ENCODE results near the gene STEAP2.
"Not testable (repeated sequence)": the region's sequence is repeated elsewhere in the genome, so short reads cannot be mapped to it uniquely, and the experiment has no call there.

Gene STEAP2

DNA sequence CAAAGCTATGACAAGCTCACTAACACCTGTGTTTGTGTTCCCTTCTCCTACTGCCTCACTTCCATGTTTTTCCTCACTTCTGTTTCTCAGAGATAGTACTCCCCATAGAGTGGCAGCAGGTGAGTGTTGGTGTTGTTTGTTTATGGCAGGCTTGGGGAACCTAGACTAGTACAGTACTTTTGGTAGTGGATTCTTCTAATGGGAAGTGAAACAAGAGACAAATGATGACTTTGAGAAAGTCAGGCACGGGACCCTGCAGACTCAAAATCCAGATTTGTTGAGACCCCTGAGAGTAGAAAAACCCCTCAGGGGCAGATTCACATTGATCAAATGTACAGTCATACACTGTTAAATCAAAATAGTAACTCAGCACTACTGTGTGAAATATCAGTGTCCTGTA is 27.0 kb downstream of the STEAP2 start:
- DNase-seq = no peak

DNA sequence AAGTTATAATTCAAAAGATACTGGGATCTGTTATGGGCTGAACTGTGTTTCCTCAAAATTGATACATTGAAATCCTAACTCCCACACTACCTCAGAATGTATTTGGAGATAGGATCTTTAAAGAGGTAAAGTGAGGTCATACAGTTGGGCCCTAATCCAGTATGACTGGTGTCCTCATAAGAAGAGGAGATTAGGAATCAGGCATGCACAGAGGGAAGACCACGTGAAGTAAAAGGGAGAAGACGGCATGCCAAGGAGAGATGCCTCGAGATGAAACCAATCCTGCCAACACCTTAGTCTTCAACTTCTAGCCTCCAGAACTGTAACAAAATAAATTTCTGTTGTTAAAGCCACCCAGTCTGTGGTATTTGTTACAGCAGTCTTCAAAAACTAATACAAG is 27.5 kb downstream of the STEAP2 start:
- DNase-seq = no peak

DNA sequence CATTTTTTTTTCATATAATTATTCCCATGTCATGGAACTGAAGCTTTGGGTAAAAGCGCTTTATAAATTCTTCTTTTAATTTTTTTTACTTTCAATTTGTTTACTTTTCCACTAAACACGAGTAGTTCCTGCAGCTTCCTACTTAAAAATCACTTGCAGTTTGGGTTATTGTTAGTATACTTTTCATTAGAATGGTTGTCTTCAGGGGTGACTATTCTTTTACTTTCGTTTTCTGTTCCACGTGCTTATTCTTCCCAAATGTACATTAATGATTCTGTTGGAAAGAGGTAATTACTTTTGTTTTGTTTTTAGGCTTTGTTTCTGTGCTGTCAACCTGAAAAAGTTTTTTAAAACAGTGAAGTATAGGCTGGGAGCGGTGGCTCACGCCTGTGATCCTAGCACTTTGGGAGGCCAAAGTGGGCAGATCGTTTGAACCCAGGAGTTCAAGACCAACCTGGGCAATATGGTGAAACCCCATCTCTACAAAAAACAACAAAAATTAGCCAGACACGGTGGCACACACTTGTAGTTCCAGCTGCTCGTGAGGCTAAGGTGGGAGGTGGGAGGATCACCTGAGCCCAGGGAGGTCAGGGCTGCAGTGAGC is 28.2 kb downstream of the STEAP2 start:
- DNase-seq = no peak

DNA sequence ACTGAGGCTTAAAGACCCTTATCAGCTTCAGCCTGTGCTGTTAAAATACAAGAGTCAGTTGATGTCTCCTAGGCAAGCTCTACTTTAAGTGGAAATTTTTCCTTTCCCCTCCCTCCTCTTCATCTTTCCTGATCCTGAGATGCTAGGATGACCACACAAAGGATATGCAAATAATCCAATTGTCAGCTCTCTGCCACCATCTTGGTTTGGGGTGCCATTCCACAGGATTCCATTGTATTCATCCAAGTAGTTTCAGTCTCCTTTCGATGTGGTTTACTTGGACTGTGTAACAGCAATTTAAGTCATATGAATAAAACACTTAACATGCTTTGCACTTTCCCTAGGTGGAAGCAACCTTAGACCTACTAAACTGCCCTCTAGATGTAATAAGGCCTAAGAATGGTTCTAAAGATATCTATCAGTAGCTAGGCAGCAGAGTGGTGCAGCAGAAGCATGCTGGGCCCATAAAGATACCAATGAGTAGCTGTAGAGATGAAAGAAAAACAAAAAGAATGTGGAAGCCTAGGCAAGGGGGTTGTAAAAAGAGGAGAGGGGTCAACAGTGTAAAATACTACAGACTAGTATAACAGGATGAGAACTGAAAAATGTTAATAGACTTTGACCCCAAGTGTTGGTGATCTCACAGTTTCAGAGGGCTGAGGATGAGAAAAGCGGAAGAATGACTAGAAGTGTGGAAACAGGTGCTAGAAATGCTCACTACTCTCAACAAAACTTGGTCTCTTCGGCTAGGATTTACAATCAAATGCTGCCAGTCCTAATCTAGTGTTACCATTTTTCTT is 31.0 kb downstream of the STEAP2 start:
- no peak for DNase-seq

DNA sequence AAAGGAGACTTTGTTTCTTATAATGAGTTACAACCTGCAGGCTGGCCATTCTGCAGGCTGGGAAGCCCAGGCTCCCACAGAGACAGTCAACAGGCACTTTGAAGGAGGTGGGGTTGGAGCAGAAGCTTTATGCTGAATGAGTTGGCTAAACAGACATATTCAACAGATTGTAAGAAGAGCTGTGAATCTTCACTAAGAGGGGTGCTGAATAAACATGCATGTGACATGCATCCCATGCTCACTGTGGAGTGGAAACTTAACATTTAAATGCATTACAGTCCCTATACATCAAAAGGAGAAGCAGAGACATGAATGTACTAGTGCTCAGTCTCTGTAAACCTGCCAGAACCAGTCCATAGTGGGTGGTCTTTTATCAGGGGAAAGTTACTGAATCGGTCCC is 32.0 kb downstream of the STEAP2 start:
- no peak for DNase-seq

DNA sequence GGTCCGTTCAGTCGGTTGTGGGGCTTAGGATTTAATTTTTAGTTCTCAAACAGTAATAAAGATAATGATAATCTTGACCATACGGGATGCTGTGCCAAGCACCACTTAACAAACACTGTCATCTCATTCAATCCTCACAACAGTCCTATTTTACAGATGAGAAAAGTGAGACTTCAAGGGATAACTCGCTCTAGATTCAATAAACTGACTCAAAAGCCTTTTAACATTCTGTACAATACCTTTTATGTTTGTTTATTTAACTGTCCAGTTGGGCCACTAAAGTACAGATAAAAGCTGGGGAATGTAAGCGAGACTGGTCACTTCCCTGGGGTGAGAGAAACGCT is 33.0 kb downstream of the STEAP2 start:
- no peak for DNase-seq

DNA sequence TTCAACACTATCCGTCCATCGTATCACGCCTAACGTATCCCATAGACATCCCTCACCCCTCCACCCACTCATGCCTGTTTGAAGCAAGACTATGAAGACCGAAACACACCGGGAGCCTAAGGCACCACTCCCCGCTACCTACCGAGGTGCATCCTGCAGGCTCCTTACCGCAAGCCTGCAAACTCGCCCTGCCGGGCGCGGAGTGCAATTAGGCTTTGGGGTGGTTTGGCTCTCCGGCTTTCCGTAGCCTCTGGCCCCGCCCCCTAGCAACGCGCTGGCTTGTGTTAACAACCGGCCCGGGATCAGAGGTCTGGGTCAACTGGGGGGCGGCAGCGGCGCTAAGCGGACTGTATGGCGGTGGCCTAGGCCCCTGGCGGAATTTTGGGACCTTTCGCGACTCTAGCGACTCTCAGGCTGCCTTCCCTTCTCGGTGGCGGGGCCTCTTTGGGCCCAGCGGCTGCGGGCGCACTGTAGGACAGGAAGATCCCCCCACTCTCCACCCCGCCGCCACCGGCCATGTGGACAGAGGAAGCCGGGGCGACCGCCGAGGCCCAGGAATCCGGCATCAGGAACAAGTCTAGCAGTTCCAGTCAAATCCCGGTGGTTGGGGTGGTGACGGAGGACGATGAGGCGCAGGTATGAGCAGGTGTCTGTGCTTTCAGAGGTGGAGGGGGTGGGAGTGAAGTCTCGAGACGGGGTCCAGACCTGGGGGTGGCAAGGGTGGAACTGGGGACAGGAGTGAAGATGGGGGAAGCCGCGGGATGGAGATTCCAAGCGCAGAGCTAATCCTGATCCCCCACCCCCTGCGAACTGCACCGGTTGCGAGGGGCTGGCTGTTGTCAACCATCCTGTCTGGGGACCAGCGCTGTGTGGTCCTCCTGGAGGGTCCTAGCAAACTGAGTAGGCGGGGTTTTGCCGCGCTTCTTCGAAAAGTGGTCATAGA is 33.6 kb downstream of the STEAP2 start, which contains the start of gene CFAP69:
Gene CFAP69, plus strand, starts transcription at position 266 of the 943 bp plus-strand sequence. Its CDS starts 251 bp downstream, at position 517.
- DNase-seq = peak; percentile 79

DNA sequence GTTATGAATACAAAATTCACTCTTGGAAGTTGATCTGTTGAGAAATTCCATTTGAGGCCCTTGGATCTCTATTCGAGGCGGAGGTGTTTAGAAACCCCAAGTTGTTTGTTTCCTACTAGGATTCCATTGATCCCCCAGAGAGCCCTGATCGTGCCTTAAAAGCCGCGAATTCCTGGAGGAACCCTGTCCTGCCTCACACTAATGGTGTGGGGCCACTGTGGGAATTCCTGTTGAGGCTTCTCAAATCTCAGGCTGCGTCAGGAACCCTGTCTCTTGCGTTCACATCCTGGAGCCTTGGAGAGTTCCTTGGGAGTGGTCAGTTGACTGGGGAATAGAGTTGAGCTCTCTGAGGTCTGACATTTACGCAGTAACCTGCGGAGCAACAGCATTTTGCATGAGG is 34.6 kb downstream of the STEAP2 start:
- DNase-seq = no peak

DNA sequence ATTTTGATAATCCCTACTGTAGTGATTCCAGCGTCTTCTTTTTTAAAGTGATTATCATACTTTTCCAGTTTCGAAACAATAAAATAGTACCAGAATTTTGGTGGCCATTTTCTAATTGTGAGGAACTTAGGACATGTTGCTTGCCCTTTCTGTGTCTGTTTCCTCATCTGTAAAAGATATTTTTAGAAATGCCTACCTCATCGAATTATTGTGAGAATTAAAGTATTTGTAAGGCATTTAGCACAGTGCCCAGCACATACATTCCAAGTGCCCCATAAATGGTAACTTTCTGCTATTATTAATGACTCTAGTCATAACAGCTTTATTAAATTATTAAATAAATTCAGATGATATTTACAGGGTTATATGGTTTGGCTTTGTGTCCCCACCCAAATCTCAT is 37.2 kb downstream of the STEAP2 start:
- DNase-seq = no peak

DNA sequence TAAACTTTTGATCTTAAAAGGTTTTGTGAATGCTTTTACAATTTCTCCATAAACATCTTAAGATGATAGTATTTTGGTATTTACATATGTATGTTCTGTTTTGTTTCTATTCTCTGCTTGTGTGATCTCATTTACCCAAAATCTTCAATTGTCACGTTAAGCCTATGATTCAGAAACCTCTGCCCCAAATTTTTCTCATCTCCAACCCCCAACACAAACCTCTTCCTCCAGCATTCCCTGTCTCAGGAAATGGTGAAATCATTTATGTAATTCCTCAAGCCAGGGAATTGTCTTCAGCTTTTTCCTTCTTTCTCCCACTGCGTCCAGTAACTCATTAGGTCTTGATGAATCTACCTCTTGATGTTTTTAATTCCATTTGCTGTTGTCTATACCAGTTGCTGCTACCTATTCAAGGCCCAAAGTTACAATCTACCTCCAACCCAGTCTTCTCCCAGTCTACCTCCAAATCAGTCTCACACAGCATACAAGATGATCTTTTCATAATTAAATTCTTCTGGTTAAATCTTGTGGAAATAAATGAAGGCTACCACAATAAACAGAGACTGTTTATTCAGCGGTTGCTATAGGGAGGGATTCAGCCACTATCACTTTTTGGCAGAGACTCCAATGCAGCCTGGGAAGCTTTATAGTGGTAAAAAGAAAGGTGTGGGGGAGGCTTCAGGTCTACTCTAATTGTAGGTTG is 39.2 kb downstream of the STEAP2 start:
- DNase-seq = peak; percentile 46

DNA sequence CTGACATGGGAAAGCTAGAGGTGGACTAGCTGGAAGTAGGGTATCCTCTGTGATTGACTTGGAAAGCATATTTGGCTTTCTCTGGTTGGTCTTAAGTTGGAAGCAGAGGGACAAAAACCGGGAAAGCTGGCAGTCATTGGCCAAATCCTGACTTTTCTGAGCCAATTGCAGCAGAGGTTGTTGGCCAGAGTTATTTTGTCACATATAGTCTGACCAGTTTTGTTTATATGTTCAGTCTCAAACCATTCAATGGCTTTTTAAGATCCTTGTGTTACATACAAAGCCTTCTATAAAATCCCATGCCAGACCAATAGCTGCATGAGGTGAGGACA is 39.7 kb downstream of the STEAP2 start:
- no peak for DNase-seq

DNA sequence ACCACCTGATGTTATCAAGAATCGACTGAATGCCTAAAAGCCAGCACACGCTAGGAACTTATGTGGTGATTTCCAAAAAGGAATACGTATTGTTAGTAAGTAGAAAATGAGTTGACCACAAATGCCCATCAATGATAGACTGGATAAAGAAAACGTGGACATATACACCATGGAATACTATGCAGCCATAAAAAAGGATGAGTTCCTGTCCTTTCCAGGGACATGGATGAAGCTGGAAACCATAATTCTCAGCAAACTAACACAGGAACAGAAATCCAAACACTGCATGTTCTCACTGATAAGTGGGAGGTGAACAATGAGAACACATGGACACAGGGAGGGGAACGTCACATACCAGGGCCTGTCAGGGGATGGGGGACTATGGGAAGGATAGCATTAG is 44.5 kb downstream of the STEAP2 start:
- not testable (repeated sequence) for DNase-seq

DNA sequence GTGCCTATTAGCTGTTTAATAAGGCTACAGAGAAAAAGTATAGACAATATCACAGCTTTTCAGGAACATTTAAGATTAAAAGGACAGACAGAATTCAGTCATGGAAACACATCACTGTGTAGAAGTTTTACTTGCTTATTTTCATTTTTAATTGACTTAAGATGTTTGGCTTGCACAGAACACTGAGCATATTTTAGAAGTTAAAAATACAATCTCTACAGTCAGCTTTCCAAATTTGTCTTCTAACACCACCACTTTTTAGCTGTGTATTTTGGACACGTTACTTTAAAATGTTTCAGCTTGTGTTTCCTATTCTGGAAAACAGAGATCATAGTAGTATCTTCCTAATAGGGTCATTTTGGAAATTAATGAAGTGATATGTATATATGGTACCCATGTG is 45.2 kb downstream of the STEAP2 start:
- no peak for DNase-seq

DNA sequence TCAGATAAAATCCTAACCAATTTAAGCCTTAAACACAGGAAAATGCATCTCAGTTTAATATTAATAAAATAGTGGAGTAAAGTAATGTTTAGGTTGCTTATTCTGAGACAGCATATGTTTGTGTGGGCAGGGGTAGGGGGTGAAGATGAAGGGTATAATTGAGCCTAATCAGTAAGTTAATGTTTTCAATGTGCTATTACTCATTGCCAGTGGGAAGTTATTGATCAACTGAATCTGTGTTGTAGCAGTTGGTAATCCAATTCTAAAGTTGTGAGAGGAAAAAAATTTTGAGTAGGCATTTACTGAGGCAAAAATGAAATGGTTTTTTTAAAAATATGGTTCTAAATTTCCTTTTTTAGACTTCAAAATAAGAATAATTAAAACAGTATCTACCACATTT is 49.9 kb downstream of the STEAP2 start:
- no peak for DNase-seq

DNA sequence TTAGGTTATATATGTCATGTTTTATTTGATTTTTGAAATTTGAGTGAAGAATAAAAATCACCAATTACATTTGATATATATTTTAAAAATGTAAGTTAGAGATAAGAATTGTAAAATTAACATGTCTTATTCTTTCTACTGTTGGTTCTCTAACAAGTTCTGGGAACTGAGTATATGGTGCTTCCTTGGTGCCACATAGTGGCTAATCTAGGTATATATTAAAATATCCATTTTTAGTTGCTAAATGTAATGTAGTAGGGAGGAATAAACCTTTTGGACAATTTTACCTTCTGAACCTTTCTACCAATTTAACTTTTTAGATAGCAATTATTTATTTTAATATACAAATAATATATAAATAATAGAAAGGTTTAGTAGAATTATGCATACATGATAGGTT is 50.9 kb downstream of the STEAP2 start:
- no peak for DNase-seq

DNA sequence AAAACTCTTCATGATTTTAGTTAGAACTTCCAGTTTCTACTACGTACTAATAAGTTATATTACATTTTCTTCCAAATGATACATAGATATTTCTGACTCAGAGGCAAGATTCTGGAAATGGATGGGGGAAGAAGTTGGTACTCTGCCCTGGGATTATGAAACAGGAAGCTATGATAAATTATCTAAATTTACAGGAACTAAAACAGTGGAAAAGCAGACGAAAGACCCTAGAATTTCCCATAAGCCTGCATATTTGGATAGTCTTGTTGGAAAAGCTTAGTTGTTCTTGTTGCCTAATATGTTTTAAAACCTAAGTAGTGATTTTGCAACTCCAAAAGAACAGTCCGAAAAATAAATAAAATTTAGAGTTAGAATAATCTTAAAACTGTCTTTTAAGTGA is 55.3 kb downstream of the STEAP2 start:
- no peak for DNase-seq

DNA sequence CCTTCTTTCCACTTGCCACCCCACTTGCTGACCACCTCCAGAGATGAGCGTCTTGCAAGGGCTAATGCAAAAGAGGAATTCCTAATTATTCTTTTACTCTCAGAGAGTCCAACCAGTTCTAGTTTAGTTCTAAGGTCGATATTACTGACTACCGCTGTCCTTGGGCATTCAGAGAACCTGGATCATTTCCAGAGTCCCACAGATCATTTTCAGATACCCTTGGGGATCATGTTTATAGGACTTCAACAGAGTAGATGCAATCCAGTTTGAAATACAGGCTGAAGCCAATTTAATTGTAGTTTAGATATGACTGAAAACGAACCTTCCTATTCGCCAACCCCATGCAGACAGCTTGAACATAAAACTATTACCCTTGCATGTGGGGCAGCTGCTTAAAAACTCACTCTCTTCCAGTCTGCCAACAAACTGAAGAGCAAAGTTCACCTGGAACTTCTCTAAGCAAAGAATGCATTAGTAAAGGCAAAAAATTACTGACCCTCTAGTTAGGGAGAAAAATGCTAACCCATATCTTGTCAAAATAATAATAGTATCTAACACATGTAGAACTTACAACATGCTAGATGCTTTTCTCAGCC is 55.8 kb downstream of the STEAP2 start:
- DNase-seq = no peak

DNA sequence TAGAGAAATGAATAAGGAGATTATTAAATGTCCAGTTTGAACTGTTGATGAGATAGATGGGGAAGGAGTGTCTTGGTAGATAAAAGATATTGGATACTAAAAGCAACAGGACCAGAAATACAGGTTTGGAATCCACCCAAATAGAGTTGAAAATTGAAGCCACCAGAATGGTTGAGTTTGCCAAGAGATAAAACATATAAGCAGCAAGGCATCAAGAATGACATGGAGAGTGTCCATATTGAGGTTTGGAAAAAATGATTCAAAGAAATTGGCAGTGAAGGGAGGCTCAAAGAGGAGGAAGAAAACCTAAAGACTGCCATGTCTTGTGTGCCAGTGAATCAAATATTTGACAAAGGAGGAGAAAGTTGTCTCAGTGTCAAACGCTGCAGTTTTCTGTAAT is 57.6 kb downstream of the STEAP2 start:
- no peak for DNase-seq

DNA sequence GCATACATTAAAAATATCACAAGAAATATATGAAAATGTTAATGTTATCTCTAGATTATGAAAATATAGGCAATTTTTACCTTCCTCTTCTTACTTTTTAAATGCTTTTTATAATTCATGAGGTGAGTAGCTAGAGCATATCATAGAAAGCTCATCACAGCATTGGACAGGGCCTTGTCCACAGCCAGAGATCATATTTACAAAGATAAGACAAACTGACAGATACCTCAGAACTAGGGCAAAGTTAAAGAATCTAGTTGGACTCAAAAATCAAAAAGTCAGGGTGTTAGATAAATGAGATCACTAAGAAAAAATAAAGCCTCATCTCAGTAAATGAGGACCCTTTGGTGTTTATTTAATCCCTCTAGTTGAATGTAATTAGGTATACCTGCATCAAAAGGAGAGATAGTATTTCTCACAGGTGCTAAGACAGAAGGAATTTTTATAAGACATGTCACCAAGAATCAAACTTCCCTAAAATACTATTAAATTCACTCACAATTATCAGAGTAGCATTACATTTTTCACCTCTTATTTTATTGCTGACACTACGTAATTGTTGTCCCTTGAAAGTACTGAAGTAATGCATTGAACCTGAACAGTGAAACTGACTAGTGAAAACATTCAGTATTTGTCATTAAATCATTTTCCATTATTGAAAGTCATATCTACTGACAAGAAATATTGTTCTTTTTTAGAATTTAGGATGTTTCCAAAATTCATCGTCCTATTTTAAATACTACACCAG is 59.1 kb downstream of the STEAP2 start:
- DNase-seq = no peak

DNA sequence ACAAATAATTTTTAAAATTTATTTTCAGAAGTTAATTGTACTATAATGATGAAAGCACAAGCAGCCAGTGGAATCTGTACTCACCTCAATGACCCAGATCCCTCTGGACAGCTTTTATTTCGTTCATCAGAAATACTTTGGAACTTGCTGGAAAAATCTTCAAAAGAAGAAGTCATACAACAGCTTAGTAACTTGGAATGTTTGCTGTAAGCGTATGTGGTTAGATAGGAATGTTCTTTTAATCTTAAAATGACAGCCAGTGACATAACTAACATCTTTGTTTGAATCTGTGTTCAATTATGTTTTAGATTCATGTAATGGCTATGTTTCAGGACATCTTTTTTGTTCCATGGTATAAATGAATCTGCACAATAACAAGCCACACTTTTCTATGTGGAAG is 60.2 kb downstream of the STEAP2 start:
- DNase-seq = peak; percentile 12

DNA sequence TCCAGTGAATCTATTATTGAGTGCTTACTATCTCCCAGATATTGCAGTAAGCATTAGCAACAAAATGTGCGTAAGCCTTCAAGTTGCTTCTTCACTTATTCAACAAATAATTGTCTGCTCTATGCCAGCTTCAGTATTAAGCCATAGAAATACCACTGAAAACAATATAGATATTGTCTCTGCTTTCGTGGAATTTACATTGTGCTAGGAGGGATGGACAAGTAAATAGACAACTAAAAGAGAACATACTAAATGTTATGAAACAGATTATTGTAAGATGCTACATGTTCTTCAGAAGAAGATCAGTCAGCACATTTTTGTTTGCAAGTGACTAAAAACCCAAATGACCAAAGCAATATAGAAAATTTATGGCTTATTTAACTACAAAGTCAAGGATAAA is 60.7 kb downstream of the STEAP2 start:
- DNase-seq = no peak

DNA sequence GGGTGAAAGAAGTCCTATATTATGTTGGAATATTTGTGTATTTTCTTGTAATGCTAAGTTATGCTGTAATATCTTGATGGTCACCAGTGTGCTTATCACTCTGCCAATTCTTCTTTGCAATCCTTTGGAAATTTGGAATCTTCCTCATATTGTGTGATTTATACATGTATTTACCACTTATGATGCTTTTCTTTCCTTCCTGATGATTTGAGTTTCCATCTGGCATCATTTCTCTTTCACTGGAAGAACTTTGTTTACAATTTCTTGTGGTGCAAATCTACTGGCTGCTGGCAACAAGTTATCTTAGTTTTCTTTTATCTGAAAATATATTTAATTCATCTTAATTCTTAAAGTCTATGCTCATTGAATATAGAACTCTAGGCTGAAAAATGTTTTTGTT is 62.6 kb downstream of the STEAP2 start:
- no peak for DNase-seq
